ENCODE measurements around the gene AGXT. TPM values are rescaled to one million over a fixed set of nuclear protein-coding genes. Genes with fewer than 3 reads are reported as not detected.

Gene AGXT
- polyA plus RNA-seq, 1 donor (not counting 4 experiments of a cell fraction or from before 2014, with no cell fraction given) = not detected

DNA sequence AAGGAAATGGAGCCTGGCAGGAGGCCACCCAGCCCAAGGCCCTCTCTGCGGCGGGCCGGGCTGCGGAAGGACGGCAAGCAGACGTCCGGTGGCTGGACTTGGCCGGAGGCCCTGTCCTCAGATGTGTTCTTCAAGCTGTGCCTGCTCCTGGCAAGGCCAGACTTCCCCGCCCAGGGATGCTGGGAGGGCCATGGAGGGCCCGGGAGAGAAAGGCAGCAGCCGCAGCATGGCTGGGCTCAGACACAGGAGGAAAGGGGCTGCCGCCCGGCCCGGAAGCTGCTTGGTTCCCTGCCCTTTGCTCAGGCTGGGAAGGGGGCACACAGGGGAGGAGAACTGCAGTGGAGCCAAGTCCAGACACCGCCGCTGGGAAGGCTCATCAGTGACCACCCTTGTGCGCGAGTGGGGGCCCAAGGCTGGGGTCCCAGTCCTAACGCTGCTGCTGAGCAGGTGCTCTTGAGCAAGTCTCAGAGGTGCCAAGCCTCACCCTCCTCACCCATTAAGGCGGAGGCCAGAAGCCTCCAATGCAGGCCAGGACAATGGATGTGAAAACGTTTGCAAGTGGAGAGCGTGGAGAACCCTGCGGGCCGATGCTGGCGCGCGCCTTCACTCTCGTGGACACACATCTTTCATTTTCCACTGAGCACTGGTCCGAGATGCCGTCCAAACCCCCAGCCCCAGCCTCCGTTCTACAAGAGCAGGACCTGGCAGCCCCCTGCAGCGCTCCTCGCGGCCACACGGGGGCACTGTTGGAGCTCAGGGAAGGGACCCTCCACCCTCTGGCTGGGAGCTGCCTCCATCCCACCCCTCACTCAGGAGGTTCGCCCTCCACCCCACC is 45.4 kb downstream of the AGXT start:
- Histone ChIP-seq H2AFZ (ENCODE audit: control insufficient read depth, low read length) (no peak overlapping the region), H3K36me3 (ENCODE audit: control insufficient read depth in 2 of 2, extremely low read depth in 1 of 2, insufficient read depth in 2 of 2, low read length in 2 of 2) (no peaks in the 10 kb centered on the region), H3K9me1 (ENCODE audit: control insufficient read depth, extremely low read depth, insufficient read depth, low read length) (no peaks in the 10 kb centered on the region), H3K9me3 (ENCODE audit: control insufficient read depth, low read depth, low read length) (no peaks in the 10 kb centered on the region), H3K4me3 (ENCODE audit: control insufficient read depth in 2 of 3, extremely low read depth in 1 of 3, insufficient read depth in 2 of 3, low read depth in 1 of 3, low read length in 3 of 3) (no peak overlapping the region), H3K79me2 (ENCODE audit: control insufficient read depth, insufficient read depth, low read length) (no peaks in the 10 kb centered on the region), H3K27me3 (ENCODE audit: control insufficient read depth, extremely low read depth, insufficient read depth, low read length) (peaks cover 40% of the 10 kb centered on the region), H3K4me2 (ENCODE audit: control insufficient read depth, extremely low read depth, insufficient read depth, low read depth, low read length) (no peak overlapping the region), H4K20me1 (ENCODE audit: control insufficient read depth, extremely low read depth, insufficient read depth, low read length) (peaks cover 2% of the 10 kb centered on the region), H3K27ac (ENCODE audit: control insufficient read depth, insufficient read depth, low read length) (no peak overlapping the region), H3K9ac (ENCODE audit: control insufficient read depth, extremely low read depth, insufficient read depth, low read length) (no peak overlapping the region), H3K4me1 (ENCODE audit: control insufficient read depth, extremely low read depth, insufficient read depth, low read length) (peaks cover 5% of the 10 kb centered on the region)
- DNase-seq (ENCODE audit: low read depth, low spot score) = no peak
- dilution Hi-C loops (cut with MboI; ENCODE audit: extremely low pct_ligation_motif_present, low sequenced_read_pairs) = no loop called here
- FAIRE-seq = no peak
- no peak for TF ChIP-seq EZH2 (IDR thresholded peaks at IDR 0.05; ENCODE audit: low read length)
- TF ChIP-seq, protein P1, sequence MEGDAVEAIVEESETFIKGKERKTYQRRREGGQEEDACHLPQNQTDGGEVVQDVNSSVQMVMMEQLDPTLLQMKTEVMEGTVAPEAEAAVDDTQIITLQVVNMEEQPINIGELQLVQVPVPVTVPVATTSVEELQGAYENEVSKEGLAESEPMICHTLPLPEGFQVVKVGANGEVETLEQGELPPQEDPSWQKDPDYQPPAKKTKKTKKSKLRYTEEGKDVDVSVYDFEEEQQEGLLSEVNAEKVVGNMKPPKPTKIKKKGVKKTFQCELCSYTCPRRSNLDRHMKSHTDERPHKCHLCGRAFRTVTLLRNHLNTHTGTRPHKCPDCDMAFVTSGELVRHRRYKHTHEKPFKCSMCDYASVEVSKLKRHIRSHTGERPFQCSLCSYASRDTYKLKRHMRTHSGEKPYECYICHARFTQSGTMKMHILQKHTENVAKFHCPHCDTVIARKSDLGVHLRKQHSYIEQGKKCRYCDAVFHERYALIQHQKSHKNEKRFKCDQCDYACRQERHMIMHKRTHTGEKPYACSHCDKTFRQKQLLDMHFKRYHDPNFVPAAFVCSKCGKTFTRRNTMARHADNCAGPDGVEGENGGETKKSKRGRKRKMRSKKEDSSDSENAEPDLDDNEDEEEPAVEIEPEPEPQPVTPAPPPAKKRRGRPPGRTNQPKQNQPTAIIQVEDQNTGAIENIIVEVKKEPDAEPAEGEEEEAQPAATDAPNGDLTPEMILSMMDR (optimal IDR thresholded peaks at IDR 0.05 in 1 of 3, IDR thresholded peaks at IDR 0.05 in 1 of 3, conservative IDR thresholded peaks at IDR 0.05 in 1 of 3; ENCODE audit: extremely low read depth in 1 of 3, insufficient read depth in 2 of 3, low read length in 3 of 3) = peak in 2 of 3 experiments; percentile 81 to 90

DNA sequence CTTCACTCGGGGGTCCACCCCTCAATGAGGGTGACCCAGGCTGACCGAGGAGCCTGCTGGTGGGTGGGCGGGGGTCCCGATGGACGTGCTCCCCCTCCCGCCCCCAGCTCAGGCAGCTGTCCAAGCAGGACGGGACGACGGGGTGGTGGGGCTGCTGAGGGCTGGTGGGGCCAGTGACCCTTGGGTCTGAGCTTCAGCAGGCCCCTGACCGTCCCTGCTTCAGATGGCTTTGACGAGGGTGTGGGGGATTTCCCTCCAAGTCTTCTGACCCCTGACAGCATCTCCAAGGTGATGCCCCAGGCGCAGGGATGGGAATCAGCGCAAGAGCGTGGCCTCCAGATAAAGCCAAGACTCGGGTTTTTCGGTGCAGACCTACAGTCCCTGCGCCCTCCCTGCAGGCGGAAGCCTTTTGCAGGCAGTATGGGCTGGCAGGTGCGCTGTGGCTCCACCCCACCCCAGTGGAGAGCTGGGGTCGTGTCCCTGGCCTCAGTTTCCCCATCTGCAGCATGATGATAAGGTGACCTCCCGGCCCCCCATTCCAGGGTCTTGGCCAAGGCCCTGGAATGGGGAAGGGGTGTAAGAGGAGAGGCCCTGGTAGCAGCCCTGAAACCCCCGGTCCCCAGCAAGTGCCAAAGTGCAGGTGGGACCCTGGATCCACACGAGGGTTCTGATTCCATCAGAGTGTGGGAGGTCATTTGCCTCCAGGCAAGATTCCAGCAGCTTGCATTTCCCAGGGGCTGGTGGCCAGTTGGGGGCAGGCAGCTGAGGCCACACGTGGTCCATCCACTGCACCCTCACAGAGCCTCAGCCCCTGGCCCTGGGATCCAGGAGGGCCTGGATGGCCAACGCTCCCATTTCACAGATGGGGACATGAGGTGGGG is 46.3 kb downstream of the AGXT start:
- no peaks in the 10 kb centered on the region for H3K9me1 ChIP-seq (ENCODE audit: control insufficient read depth, extremely low read depth, insufficient read depth, low read length)
- H3K9ac ChIP-seq (ENCODE audit: control insufficient read depth, extremely low read depth, insufficient read depth, low read length) = no peak overlapping the region
- DNase-seq (ENCODE audit: low read depth, low spot score) = no peak
- FAIRE-seq = no peak
- dilution Hi-C loops (cut with MboI; ENCODE audit: extremely low pct_ligation_motif_present, low sequenced_read_pairs) = no loop called here
- H3K27ac ChIP-seq (ENCODE audit: control insufficient read depth, insufficient read depth, low read length) = no peak overlapping the region
- H3K4me2 ChIP-seq (ENCODE audit: control insufficient read depth, extremely low read depth, insufficient read depth, low read depth, low read length) = no peak overlapping the region
- no peaks in the 10 kb centered on the region for H3K36me3 ChIP-seq (ENCODE audit: control insufficient read depth in 2 of 2, extremely low read depth in 1 of 2, insufficient read depth in 2 of 2, low read length in 2 of 2)
- peaks cover 32% of the 10 kb centered on the region for H3K27me3 ChIP-seq (ENCODE audit: control insufficient read depth, extremely low read depth, insufficient read depth, low read length)
- no peaks in the 10 kb centered on the region for H3K79me2 ChIP-seq (ENCODE audit: control insufficient read depth, insufficient read depth, low read length)
- no peak overlapping the region for H3K4me3 ChIP-seq (ENCODE audit: control insufficient read depth in 2 of 3, extremely low read depth in 1 of 3, insufficient read depth in 2 of 3, low read depth in 1 of 3, low read length in 3 of 3)
- no peak overlapping the region for H2AFZ ChIP-seq (ENCODE audit: control insufficient read depth, low read length)
- H4K20me1 ChIP-seq (ENCODE audit: control insufficient read depth, extremely low read depth, insufficient read depth, low read length) = peaks cover 2% of the 10 kb centered on the region
- no peak for TF ChIP-seq EZH2 (IDR thresholded peaks at IDR 0.05; ENCODE audit: low read length)
- TF ChIP-seq, protein P1 (optimal IDR thresholded peaks at IDR 0.05 in 1 of 3, IDR thresholded peaks at IDR 0.05 in 1 of 3, conservative IDR thresholded peaks at IDR 0.05 in 1 of 3; ENCODE audit: extremely low read depth in 1 of 3, insufficient read depth in 2 of 3, low read length in 3 of 3) = no peak
- H3K9me3 ChIP-seq (ENCODE audit: control insufficient read depth, low read depth, low read length) = no peaks in the 10 kb centered on the region
- peaks cover 5% of the 10 kb centered on the region for H3K4me1 ChIP-seq (ENCODE audit: control insufficient read depth, extremely low read depth, insufficient read depth, low read length)
